GM20000 (cell line): ENCODE measurements around the gene PCED1A.

Experiments used
- DNase-seq: peaks from one replicate; pipeline ENCODE4 v3.0.0; 2012; ENCODE audit warnings: low spot score
- CTCF ChIP-seq: IDR thresholded peaks from 2 replicates; pipeline ENCODE4 v1.5.1; 2012; ENCODE audit warnings: mild to moderate bottlenecking, control low read depth; ENCODE audit errors: extremely low read depth, missing control alignments

Gene PCED1A

GRCh38 chr20:2826655-2827054 is 13.8 kb downstream of the PCED1A start:
- TF ChIP-seq CTCF: no peak
- DNase-seq: no peak

DNA sequence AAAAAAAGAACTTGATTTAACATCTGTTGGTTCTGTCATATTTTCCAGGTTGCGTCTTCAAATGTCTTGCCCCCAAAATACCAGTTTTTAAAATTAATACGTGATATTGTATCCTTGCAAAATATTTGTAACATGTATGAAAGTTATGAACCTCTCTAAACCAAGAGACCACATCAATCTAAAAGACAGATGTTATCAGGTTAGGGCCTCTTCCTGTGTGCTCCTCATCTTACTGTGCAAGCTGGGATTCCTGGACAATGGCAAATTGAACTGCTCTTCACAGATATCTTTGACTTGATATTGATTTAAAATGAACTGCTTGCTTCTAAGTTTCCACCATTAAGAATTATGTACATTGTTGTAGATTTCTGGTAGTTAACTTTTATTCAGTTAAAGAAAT is 14.7 kb downstream of the PCED1A start:
- no peak for TF ChIP-seq CTCF
- DNase-seq: no peak

DNA sequence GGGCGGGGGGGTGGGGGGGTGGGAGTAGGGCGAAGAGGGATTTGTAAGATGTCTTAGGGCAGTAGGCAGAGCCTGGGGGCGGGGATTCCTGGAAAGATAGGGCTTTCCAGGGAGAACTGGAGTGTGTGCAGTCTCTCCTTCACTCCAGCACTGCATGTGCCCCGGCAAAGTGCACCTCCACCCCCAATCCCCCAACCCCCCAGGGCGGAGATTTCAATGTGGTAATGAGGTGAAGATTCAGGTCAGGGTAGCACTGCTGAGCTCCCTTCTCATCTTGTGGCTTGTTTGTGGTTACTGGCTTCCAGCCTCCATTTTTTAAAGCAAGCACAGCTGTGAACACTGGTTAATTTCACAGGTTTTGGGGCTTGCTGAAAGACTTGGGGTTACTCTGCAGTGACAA is 18.4 kb downstream of the PCED1A start:
- no peak for TF ChIP-seq CTCF
- peak; percentile 60 for DNase-seq

DNA sequence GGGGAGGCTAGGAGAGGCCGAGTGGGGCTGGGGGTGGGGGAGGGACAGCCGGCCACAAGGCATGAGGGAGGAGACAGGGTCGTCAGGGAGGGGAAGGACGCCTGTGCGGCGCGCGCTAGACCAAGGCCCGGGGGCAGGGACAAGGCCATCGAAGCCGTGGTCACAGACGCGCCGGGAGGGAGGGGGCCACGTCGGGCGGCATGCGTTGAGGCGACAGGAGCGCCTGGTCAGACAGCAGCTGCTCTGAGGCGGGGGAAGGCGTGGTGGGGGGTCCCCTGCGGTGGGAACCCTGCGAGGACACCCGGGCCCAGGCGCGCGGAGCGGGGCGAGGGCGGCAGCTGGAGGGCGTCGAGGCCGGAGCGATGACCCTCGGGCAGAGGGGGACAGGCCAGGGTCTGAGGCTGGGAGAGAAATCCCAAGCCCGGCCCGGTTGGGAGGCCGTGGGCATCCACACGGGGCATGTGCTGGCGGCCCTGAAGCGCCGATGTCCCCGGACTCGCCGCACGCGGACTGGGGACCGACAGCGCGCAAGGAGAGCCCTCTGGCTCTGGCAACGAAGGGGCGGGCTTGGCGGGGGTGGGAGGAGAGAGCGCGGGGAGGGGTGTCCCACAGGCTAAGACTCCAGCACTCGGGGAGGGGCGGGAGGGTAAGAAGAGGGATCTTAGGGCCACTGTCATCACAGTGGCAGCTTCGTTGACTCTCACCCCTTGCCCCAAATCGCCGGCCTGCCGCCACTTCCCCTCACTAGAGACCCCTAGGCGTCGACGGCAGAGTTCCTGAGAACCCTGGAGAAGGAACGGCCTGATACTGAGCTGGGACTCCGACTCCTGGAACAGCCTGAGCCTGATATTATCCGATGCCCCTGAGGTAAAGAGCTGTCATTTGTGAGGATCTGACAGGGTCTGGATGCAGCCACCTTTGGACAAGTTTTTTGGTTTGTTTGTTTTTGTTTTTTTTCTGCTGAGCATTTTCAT is 19.3 kb downstream of the PCED1A start:
- no peak for TF ChIP-seq CTCF
- DNase-seq: peak; percentile 17

DNA sequence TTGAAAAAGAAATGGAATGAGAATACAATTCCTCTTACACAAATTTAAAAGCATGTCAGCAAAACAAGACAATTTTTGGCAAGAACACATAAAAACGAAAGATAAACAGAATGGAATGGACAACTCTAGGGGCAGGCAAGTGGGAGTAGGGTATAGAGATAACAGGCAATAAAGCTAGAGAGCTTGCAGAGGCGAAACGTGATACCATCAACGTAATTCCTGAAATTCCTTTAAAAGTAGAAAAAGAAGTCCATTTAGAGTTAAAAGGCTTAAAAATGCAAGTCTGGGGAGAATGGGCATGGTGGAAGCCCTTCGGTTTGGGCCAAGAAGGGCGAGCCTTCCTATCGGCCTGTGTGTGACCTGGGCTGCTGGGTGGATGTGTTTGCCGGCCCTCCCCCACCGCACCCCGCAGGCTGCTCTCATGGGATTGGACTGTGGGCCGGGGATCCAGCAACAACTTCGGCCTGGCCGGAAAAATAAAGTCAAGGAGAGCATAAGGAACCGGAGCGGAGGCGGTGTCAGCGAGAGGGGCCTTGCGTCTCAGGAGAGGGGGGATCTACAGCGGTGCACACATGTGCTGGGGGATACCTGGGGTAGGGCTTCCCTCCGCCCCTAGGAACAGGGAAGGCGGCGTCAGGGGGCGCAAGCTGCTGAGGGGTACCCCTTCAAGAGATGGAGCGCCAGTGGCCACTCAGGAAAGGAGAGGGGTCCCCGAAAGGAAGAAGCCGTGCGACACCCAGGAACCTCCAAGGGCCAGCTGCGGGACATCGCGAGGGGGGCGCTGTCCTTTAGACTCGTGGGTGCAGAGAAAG is 20.2 kb downstream of the PCED1A start:
- no peak for TF ChIP-seq CTCF
- no peak for DNase-seq

- DNase-seq: no peak
- no peak for TF ChIP-seq CTCF
Observed at GRCh38 chr20:2817891-2818595, 22.4 kb downstream of the PCED1A start.
